Naive thymus-derived CD4-positive, alpha-beta T cell (primary cell): ENCODE measurements around the gene SPECC1. TPM values are rescaled to one million over a fixed set of nuclear protein-coding genes. Genes with fewer than 3 reads are reported as not detected.

ENCODE experiments used
- ATAC-seq: fragments of 150-1000 bp; cut with Tn5 transposase; 2 replicates; pipeline ENCODE4 v1.10.0; 2021; ENCODE audit warnings: mild to moderate bottlenecking, moderate library complexity
- CTCF ChIA-PET: fragments of 350-600 bp; sonication (Branson Sonifier 250); formaldehyde crosslinking; loops from one replicate; lab custom pipeline; 2021; ENCODE audit warnings: antibody characterized with exemption; lab: Charles Lee
- POLR2A ChIA-PET: fragments of 350-600 bp; sonication (Branson Sonifier 250); formaldehyde crosslinking; loops from one replicate; lab custom pipeline; 2021; ENCODE audit warnings: antibody characterized with exemption, inconsistent platforms; lab: Charles Lee
- DNase-seq, 9 donors: peaks; one replicate each; pipeline versions ENCODE4 v3.0.0 to v3.0.0-alpha.2; 2020 to 2022; ENCODE audit warnings: mixed read lengths in 1 of 9
- H3K27ac ChIP-seq: one replicate; pipeline ENCODE4 v1.7.0; 2013; ENCODE audit warnings: mild to moderate bottlenecking, low read depth, low read length, moderate library complexity
- H3K27me3 ChIP-seq, 2 donors: one replicate each; pipeline ENCODE4 v1.7.0; 2013; ENCODE audit warnings: low read length in 2 of 2, mild to moderate bottlenecking in 2 of 2, moderate library complexity in 2 of 2; ENCODE audit not compliant: control insufficient read depth in 2 of 2, insufficient read depth in 2 of 2
- H3K36me3 ChIP-seq, 3 experiments: 1 replicate in 2 of 3; 2 replicates in 1 of 3; pipeline ENCODE4 v1.7.0; 2013; ENCODE audit warnings: low read length in 3 of 3, mild to moderate bottlenecking in 3 of 3, moderate library complexity in 1 of 3; ENCODE audit not compliant: insufficient read depth in 3 of 3, control insufficient read depth in 2 of 3
- H3K4me1 ChIP-seq, 2 donors: one replicate each; pipeline ENCODE4 v1.7.0; 2013; ENCODE audit warnings: low read length in 2 of 2, mild to moderate bottlenecking in 2 of 2, moderate library complexity in 1 of 2; ENCODE audit not compliant: control insufficient read depth in 2 of 2, insufficient read depth in 2 of 2
- H3K4me3 ChIP-seq: 2 replicates; pipeline ENCODE4 v1.7.0; 2013; ENCODE audit warnings: mild to moderate bottlenecking, low read length
- H3K9me3 ChIP-seq, 3 experiments: 1 replicate in 2 of 3; 2 replicates in 1 of 3; pipeline ENCODE4 v1.7.0; 2013; ENCODE audit warnings: low read length in 3 of 3; ENCODE audit not compliant: control insufficient read depth in 2 of 3
- H3K27ac Mint-ChIP-seq, 9 donors: one replicate each; pipeline ENCODE4 v1.8.0; 2020 to 2022; ENCODE audit warnings: mixed read lengths in 9 of 9, mild to moderate bottlenecking in 8 of 9, moderate library complexity in 5 of 9, inconsistent platforms in 2 of 9
- H3K27me3 Mint-ChIP-seq, 5 donors: one replicate each; pipeline ENCODE4 v1.8.0; 2021 to 2022; ENCODE audit warnings: mixed read lengths in 5 of 5, mild to moderate bottlenecking in 1 of 5
- H3K36me3 Mint-ChIP-seq, 5 donors: one replicate each; pipeline ENCODE4 v1.8.0; 2020 to 2022; ENCODE audit warnings: mixed read lengths in 5 of 5, mild to moderate bottlenecking in 3 of 5, inconsistent platforms in 1 of 5
- H3K4me1 Mint-ChIP-seq, 7 donors: one replicate each; pipeline ENCODE4 v1.8.0; 2020 to 2022; ENCODE audit warnings: mixed read lengths in 7 of 7, mild to moderate bottlenecking in 3 of 7, inconsistent platforms in 1 of 7
- H3K4me3 Mint-ChIP-seq, 10 donors: one replicate each; pipeline ENCODE4 v1.8.0; 2020 to 2022; ENCODE audit warnings: mild to moderate bottlenecking in 10 of 10, mixed read lengths in 10 of 10, moderate library complexity in 6 of 10, inconsistent platforms in 2 of 10
- H3K9me3 Mint-ChIP-seq, 11 donors: one replicate each; pipeline ENCODE4 v1.8.0; 2020 to 2022; ENCODE audit warnings: mixed read lengths in 11 of 11, mild to moderate bottlenecking in 4 of 11, inconsistent platforms in 1 of 11, moderate library complexity in 1 of 11
- intact Hi-C, 2 donors: fragments of 100-400 bp; cut with micrococcal nuclease; formaldehyde crosslinking; loops; one replicate each; pipeline ENCODE4 v1.15.1; 2023
- polyA plus RNA-seq, 2 donors: library from polyadenylated mRNA; unstranded; fragments of 300-500 nt; fragmentation: Illumina TruSeq; gene quantifications; one replicate each; pipeline ENCODE4 v1.2.3, GENCODE V29; 2021
- total RNA-seq, 6 experiments: library from RNA in 5 of 6; stranded (reverse) in 5 of 6; gene quantifications; 1 replicate in 5 of 6; 2 replicates in 1 of 6; pipeline ENCODE4 v1.2.3 and lab custom pipeline; 2021 to 2026

Gene SPECC1
- total and polyA plus RNA-seq, 7 experiments from 2014 or later: 1.2 to 37.5 (median 4.7) TPM

GRCh38 chr17:20171741-20172365 is 162.7 kb downstream of the SPECC1 start:
- Histone ChIP-seq H3K27me3 (no peaks in the 10 kb centered on the region), H3K36me3 (no peaks in the 10 kb centered on the region), H3K4me1 (no peaks in the 10 kb centered on the region), H3K27ac (no peak overlapping the region), H3K4me3 (no peak overlapping the region), H3K9me3 (no peaks in the 10 kb centered on the region)
- H3K9me3 Mint-ChIP-seq: no peaks in the 10 kb centered on the region
- CTCF ChIA-PET: no interaction called here
- DNase-seq (no peak), ATAC-seq (no peak)
- H3K27me3 Mint-ChIP-seq: peaks cover 0 to 15% (median 0%) of the 10 kb centered on the region in 5 donors
- POLR2A ChIA-PET: no interaction called here
- intact Hi-C loops: no loop called here
- peak overlapping the region in 1 of 9 donors; percentile 38 for H3K27ac Mint-ChIP-seq
- no peak overlapping the region for H3K4me3 Mint-ChIP-seq
- peaks cover 0 to 3% (median 0%) of the 10 kb centered on the region in 7 donors for H3K4me1 Mint-ChIP-seq
- H3K36me3 Mint-ChIP-seq: no peaks in the 10 kb centered on the region

- Histone ChIP-seq H3K27ac (no peak overlapping the region), H3K4me3 (no peak overlapping the region), H3K9me3 (no peaks in the 10 kb centered on the region), H3K4me1 (no peaks in the 10 kb centered on the region), H3K27me3 (no peaks in the 10 kb centered on the region), H3K36me3 (no peaks in the 10 kb centered on the region)
- peaks cover 0 to 3% (median 0%) of the 10 kb centered on the region in 7 donors for H3K4me1 Mint-ChIP-seq
- intact Hi-C loops: no loop called here
- ATAC-seq (no peak), DNase-seq (no peak)
- no peak overlapping the region for H3K27ac Mint-ChIP-seq
- no peaks in the 10 kb centered on the region for H3K9me3 Mint-ChIP-seq
- no peaks in the 10 kb centered on the region for H3K36me3 Mint-ChIP-seq
- no peak overlapping the region for H3K4me3 Mint-ChIP-seq
- H3K27me3 Mint-ChIP-seq: peaks cover 0 to 16% (median 0%) of the 10 kb centered on the region in 5 donors
- ChIA-PET CTCF (no interaction called here), POLR2A (no interaction called here)
These were observed 163.2 kb downstream of the SPECC1 start for GRCh38 chr17:20172376-20172775.

GRCh38 chr17:20173091-20173490 is 163.9 kb downstream of the SPECC1 start:
- Mint-ChIP-seq H3K4me3 (no peak overlapping the region), H3K27me3 (peaks cover 0 to 17% (median under 1%) of the 10 kb centered on the region in 5 donors), H3K4me1 (peaks cover 0 to 3% (median 0%) of the 10 kb centered on the region in 7 donors), H3K36me3 (no peaks in the 10 kb centered on the region), H3K27ac (no peak overlapping the region), H3K9me3 (no peaks in the 10 kb centered on the region)
- Histone ChIP-seq H3K4me1 (no peaks in the 10 kb centered on the region), H3K36me3 (no peaks in the 10 kb centered on the region), H3K27ac (no peak overlapping the region), H3K9me3 (no peaks in the 10 kb centered on the region), H3K4me3 (no peak overlapping the region), H3K27me3 (no peaks in the 10 kb centered on the region)
- intact Hi-C loops: no loop called here
- DNase-seq: no peak
- ChIA-PET POLR2A (no interaction called here), CTCF (interaction anchor here (0.6 kb wide), 1 partner anchor 22 kb away, joined by 8 read pairs; no protein-coding TSS in a partner anchor)
- ATAC-seq: no peak

- no peak overlapping the region for H3K27ac Mint-ChIP-seq
- intact Hi-C loops: no loop called here
These were observed 165.6 kb downstream of the SPECC1 start for GRCh38 chr17:20174588-20175265.

GRCh38 chr17:20179041-20179440 is 169.9 kb downstream of the SPECC1 start:
- Mint-ChIP-seq H3K27ac (no peak overlapping the region), H3K4me3 (no peak overlapping the region), H3K27me3 (peaks cover 0 to 32% (median 8%) of the 10 kb centered on the region in 5 donors), H3K9me3 (no peaks in the 10 kb centered on the region), H3K4me1 (peaks cover 0 to 2% (median 0%) of the 10 kb centered on the region in 7 donors), H3K36me3 (no peaks in the 10 kb centered on the region)
- no peak overlapping the region for H3K27ac ChIP-seq
- CTCF ChIA-PET: no interaction called here
- no peak overlapping the region for H3K4me3 ChIP-seq
- H3K4me1 ChIP-seq: no peaks in the 10 kb centered on the region
- H3K36me3 ChIP-seq: no peaks in the 10 kb centered on the region
- intact Hi-C loops: no loop called here
- POLR2A ChIA-PET: no interaction called here
- no peaks in the 10 kb centered on the region for H3K9me3 ChIP-seq
- no peaks in the 10 kb centered on the region for H3K27me3 ChIP-seq
- ATAC-seq (no peak), DNase-seq (no peak)

More at GRCh38 chr17:20174588-20175265, 165.6 kb downstream of the SPECC1 start:
- H3K36me3 ChIP-seq: no peaks in the 10 kb centered on the region
- H3K9me3 ChIP-seq: no peaks in the 10 kb centered on the region
- H3K27me3 ChIP-seq: no peaks in the 10 kb centered on the region
- ATAC-seq (no peak), DNase-seq (no peak)
- no peak overlapping the region for H3K27ac ChIP-seq
- Mint-ChIP-seq H3K36me3 (no peaks in the 10 kb centered on the region), H3K9me3 (no peaks in the 10 kb centered on the region), H3K27me3 (peaks cover 0 to 23% (median 8%) of the 10 kb centered on the region in 5 donors), H3K4me1 (peaks cover 0 to 3% (median 0%) of the 10 kb centered on the region in 7 donors), H3K4me3 (no peak overlapping the region)
- CTCF ChIA-PET: no interaction called here
- POLR2A ChIA-PET: no interaction called here
- H3K4me1 ChIP-seq: no peaks in the 10 kb centered on the region
- H3K4me3 ChIP-seq: no peak overlapping the region

- H3K4me3 Mint-ChIP-seq: no peak overlapping the region
- H3K27ac Mint-ChIP-seq: no peak overlapping the region
- peaks cover 0 to 7% (median 0%) of the 10 kb centered on the region in 7 donors for H3K4me1 Mint-ChIP-seq
- no peak for ATAC-seq
- Histone ChIP-seq H3K4me1 (no peaks in the 10 kb centered on the region), H3K4me3 (no peak overlapping the region), H3K27me3 (no peaks in the 10 kb centered on the region), H3K9me3 (no peaks in the 10 kb centered on the region), H3K36me3 (no peaks in the 10 kb centered on the region), H3K27ac (no peak overlapping the region)
- intact Hi-C loops: no loop called here
- H3K9me3 Mint-ChIP-seq: no peaks in the 10 kb centered on the region
- no peaks in the 10 kb centered on the region for H3K36me3 Mint-ChIP-seq
- peaks cover 0 to 32% (median 8%) of the 10 kb centered on the region in 5 donors for H3K27me3 Mint-ChIP-seq
- no peak for DNase-seq
- CTCF ChIA-PET: no interaction called here
- POLR2A ChIA-PET: no interaction called here
These were observed 171.5 kb downstream of the SPECC1 start for GRCh38 chr17:20180661-20181060.
